Measurements from ENCODE around the gene WASHC4.

Gene WASHC4

GRCh38 chr12:105107494-105108371 is at the start of gene WASHC4:
Gene WASHC4, plus strand, starts transcription at chr12:105107731. Its CDS starts 70 bp downstream, at chr12:105107801.
- DNase-seq, result peak; percentile 94
- Mint-ChIP-seq H3K9me3 (peaks cover 4% of the 10 kb centered on the region), H3K4me3 (peak within 1 kb of the TSS; percentile 95), H3K36me3 (ENCODE audit: low read depth) (peaks cover 35% of the 10 kb centered on the region), H3K4me1 (ENCODE audit: low read depth) (peaks cover 43% of the 10 kb centered on the region), H3K27me3 (peaks cover 19% of the 10 kb centered on the region), H3K27ac (peak within 1 kb of the TSS; percentile 97)

DNA sequence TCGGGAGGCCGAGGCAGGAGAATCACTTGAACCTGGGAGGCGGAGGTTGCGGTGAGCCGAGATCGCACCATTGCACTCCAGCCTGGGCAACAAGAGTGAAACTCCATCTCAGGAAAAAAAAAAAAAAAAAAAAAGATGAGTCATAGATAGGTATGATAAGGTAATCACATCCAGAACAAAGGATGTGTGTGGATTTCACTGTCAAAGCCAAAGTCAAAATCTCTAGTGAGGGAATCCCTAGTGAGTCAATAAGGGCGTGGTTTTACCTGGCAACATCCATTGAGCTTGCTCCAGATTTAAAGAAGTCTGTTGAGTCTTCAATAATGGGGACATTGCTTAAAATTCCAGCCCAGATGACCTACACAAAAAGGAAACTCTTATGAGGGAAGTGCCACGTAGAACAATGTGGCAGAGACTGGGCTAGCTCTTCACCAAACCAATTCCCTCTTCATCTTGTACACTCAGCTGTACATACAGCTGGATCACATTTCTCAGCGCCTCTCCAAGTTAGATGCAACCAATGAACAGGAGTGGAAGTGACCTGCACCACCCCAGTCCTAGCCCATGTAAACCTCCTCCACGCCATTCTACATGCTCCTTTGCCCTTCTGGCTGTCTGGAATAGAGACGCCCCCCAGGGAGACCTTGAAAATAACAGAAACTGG is 46.7 kb upstream of the WASHC4 start:
- DNase-seq, result no peak
- Mint-ChIP-seq H3K27ac (no peak overlapping the region), H3K4me3 (no peak overlapping the region), H3K4me1 (ENCODE audit: low read depth) (peaks cover 6% of the 10 kb centered on the region), H3K36me3 (ENCODE audit: low read depth) (peaks cover 1% of the 10 kb centered on the region), H3K9me3 (peaks cover 5% of the 10 kb centered on the region), H3K27me3 (peaks cover 4% of the 10 kb centered on the region)

- Mint-ChIP-seq H3K36me3 (ENCODE audit: low read depth) (no peaks in the 10 kb centered on the region), H3K4me1 (ENCODE audit: low read depth) (no peaks in the 10 kb centered on the region), H3K27me3 (peaks cover 5% of the 10 kb centered on the region), H3K9me3 (no peaks in the 10 kb centered on the region), H3K27ac (no peak overlapping the region), H3K4me3 (no peak overlapping the region)
- DNase-seq, result no peak
Observed at GRCh38 chr12:105064564-105065178, 42.9 kb upstream of the WASHC4 start.

DNA sequence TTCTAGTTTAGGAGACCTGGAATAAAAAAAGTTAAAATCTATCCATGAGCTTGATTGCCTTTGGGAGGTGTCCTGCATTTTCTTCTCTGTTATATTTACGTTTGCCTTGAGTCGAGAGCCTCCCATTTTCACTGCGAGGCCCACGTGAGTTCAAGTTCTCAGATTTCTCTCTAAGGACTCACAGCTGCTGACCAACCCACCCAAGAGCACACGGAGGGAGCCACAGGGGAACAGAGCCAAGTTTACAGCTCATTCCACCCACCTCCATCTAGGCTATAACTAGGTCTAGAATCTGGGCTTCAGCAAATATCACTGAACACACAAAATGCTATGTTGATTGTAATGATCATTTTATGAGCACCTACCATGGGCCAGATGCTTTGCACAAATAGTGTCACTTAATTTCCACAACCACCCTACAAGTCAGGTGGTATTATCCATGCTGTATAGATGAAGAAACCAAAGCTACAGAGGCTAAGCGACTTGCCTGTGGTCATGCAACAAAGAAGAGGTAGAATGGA is 40.0 kb upstream of the WASHC4 start:
- no peak for DNase-seq
- Mint-ChIP-seq H3K4me1 (ENCODE audit: low read depth) (no peaks in the 10 kb centered on the region), H3K4me3 (no peak overlapping the region), H3K9me3 (no peaks in the 10 kb centered on the region), H3K27me3 (peaks cover 9% of the 10 kb centered on the region), H3K36me3 (ENCODE audit: low read depth) (no peaks in the 10 kb centered on the region), H3K27ac (no peak overlapping the region)

DNA sequence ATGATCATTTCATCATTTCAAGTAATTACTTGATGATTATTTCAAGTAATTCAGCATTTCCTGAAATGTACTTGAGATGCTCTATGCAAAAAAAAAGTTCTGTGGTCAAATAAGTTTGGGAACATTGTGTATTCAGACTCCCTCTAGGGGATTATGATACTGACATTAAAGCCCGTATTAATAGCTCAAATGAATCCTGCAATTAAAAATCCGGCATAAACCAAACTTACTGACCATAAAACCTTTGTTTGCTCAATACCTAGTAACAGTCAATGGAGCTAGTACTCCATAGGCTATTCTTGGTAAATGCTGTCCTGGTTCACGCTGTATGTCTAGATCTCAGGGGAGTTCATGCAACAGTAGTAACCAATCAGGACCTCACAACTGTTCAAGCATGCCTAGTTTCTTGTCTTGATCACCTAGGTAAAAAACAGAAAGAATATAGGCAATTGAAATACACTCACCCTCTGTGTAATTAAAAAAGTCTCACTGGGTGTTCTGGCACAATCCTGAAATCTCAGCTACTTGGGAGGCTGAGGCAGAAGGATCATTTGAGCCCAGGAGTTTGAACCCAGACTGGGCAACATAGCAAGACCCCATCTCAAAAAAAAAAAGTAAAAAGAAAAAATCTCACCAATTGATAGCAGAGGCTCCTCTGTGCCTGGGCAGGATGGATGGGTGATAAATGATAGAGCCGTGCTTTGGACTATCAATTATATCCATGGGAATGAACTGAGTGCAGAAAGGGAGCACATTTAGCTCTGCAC is 37.4 kb upstream of the WASHC4 start:
- no peaks in the 10 kb centered on the region for H3K4me1 Mint-ChIP-seq (ENCODE audit: low read depth)
- H3K27ac Mint-ChIP-seq, result no peak overlapping the region
- H3K36me3 Mint-ChIP-seq (ENCODE audit: low read depth), result no peaks in the 10 kb centered on the region
- no peak for DNase-seq
- no peaks in the 10 kb centered on the region for H3K9me3 Mint-ChIP-seq
- H3K27me3 Mint-ChIP-seq, result peaks cover 9% of the 10 kb centered on the region
- no peak overlapping the region for H3K4me3 Mint-ChIP-seq

DNA sequence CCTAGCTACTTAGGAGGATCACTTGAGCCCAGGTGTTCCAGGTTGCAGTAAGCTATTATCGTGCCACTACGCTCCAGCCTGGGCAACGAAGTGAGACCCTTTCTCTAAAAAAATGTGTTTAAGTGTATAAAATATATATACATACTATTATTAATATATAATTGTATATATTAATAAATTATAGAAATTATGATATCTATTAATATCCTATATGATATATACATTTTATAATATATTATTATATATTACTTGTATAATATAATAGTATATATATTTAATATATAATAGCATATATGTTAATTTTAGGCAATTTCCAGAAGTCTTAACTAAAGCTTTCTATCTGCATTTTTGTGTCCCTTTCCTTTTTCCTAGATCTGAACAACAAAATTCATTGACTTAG is 35.5 kb upstream of the WASHC4 start:
- Mint-ChIP-seq H3K9me3 (no peaks in the 10 kb centered on the region), H3K4me1 (ENCODE audit: low read depth) (no peaks in the 10 kb centered on the region), H3K36me3 (ENCODE audit: low read depth) (no peaks in the 10 kb centered on the region), H3K4me3 (no peak overlapping the region), H3K27me3 (peaks cover 3% of the 10 kb centered on the region), H3K27ac (no peak overlapping the region)
- DNase-seq, result no peak

- Mint-ChIP-seq H3K36me3 (ENCODE audit: low read depth) (no peaks in the 10 kb centered on the region), H3K4me1 (ENCODE audit: low read depth) (no peaks in the 10 kb centered on the region), H3K27ac (no peak overlapping the region), H3K9me3 (no peaks in the 10 kb centered on the region), H3K4me3 (no peak overlapping the region), H3K27me3 (peaks cover 3% of the 10 kb centered on the region)
- no peak for DNase-seq
Observed at GRCh38 chr12:105072888-105073488, 34.5 kb upstream of the WASHC4 start.

DNA sequence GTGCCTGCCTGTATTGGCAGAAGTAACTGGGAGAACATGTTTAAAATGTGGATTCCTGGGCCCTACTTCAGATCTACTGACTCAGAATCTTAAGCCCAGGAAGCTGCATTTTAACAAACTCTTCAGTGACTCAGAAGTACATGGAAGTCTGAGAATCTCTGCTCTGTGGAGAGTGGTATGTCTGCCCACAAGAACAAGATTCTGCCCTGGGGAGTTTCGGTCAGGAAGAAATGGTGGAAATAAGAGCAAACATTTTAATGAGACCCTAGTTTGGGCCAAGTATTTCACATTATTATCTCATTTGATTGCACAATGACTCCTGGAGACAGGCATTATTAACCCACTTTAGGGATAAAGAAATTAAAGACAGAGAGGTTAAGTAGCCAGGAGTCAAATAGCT is 31.4 kb upstream of the WASHC4 start:
- Mint-ChIP-seq H3K27ac (no peak overlapping the region), H3K36me3 (ENCODE audit: low read depth) (no peaks in the 10 kb centered on the region), H3K4me1 (ENCODE audit: low read depth) (no peaks in the 10 kb centered on the region), H3K27me3 (peaks cover 6% of the 10 kb centered on the region), H3K9me3 (no peaks in the 10 kb centered on the region), H3K4me3 (no peak overlapping the region)
- DNase-seq, result no peak

GRCh38 chr12:105076913-105077312 is 30.6 kb upstream of the WASHC4 start:
- Mint-ChIP-seq H3K4me3 (no peak overlapping the region), H3K36me3 (ENCODE audit: low read depth) (no peaks in the 10 kb centered on the region), H3K27ac (no peak overlapping the region), H3K27me3 (peaks cover 8% of the 10 kb centered on the region), H3K9me3 (no peaks in the 10 kb centered on the region), H3K4me1 (ENCODE audit: low read depth) (no peaks in the 10 kb centered on the region)
- DNase-seq, result no peak

DNA sequence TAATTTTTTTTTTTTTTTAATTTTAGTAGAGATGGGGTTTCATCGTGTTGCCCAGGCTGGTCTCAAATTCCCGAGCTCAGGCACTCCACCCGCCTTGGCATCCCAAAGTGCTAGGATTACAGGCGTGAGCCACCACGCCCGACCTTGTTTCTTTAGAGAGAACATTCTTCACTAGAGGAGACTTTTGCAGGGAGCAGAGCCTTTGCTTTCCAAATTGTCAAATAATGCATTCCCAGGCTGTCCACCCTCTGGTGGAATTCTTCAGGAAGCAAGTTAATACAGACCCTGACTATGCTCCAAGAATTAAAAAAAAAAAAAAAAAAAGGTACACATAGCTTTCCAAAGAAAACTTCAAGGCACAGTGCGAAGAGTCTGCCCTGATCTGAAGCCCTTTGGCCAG is 30.1 kb upstream of the WASHC4 start:
- Mint-ChIP-seq H3K9me3 (no peaks in the 10 kb centered on the region), H3K4me1 (ENCODE audit: low read depth) (no peaks in the 10 kb centered on the region), H3K4me3 (no peak overlapping the region), H3K27me3 (peaks cover 13% of the 10 kb centered on the region), H3K36me3 (ENCODE audit: low read depth) (no peaks in the 10 kb centered on the region), H3K27ac (no peak overlapping the region)
- DNase-seq, result no peak

GRCh38 chr12:105078712-105079570 is 28.6 kb upstream of the WASHC4 start:
- no peak overlapping the region for H3K4me3 Mint-ChIP-seq
- H3K27ac Mint-ChIP-seq, result no peak overlapping the region
- H3K36me3 Mint-ChIP-seq (ENCODE audit: low read depth), result no peaks in the 10 kb centered on the region
- peaks cover 5% of the 10 kb centered on the region for H3K4me1 Mint-ChIP-seq (ENCODE audit: low read depth)
- DNase-seq, result no peak
- no peaks in the 10 kb centered on the region for H3K9me3 Mint-ChIP-seq
- H3K27me3 Mint-ChIP-seq, result peaks cover 27% of the 10 kb centered on the region

- no peak for DNase-seq
- Mint-ChIP-seq H3K9me3 (peaks cover 5% of the 10 kb centered on the region), H3K27me3 (peaks cover 39% of the 10 kb centered on the region), H3K4me3 (no peak overlapping the region), H3K4me1 (ENCODE audit: low read depth) (peaks cover 7% of the 10 kb centered on the region), H3K36me3 (ENCODE audit: low read depth) (peaks cover 2% of the 10 kb centered on the region), H3K27ac (no peak overlapping the region)
Observed at GRCh38 chr12:105083031-105083430, 24.5 kb upstream of the WASHC4 start.

DNA sequence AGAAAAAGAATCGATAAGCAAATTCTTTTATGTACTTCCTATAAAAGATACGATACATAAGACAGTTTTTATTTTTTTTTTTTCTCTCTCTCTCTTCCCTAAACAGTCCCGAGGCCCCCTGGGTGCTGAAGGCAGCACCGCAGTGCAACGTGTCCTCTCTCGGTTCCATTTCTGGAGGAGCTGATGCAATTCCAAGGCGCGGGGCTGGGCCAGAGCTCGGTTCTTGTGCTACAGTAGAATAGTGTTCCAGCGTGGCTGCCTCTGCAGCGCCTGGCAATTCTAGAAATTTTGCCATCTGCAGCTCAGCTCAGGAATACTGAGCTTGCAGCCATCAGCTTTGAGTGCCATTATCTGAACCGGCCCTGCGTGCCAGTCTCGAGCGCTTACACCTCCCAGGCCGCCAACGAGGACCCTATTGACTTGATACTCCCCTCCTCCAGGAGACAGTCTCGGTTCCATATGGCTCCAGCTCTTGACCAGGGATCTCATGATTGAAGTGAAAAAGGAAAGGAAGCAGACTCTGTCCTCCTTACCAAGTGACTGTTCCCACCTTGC is 23.9 kb upstream of the WASHC4 start:
- Mint-ChIP-seq H3K4me1 (ENCODE audit: low read depth) (peaks cover 7% of the 10 kb centered on the region), H3K9me3 (peaks cover 5% of the 10 kb centered on the region), H3K36me3 (ENCODE audit: low read depth) (peaks cover 2% of the 10 kb centered on the region), H3K27ac (no peak overlapping the region), H3K4me3 (peak overlapping the region; percentile 76), H3K27me3 (peaks cover 39% of the 10 kb centered on the region)
- peak; percentile 40 for DNase-seq

Data from activated T-cell treated with anti-CD3 and anti-CD28 coated beads, Interleukin-2, amount 50 U/mL, for 24 hours (primary cell).